ENCODE data around the gene NFATC1.

The NFATC1 gene

GRCh38 chr18:79424880-79425568 is 29.3 kb downstream of the NFATC1 start:
- DNase-seq, result no peak

- no peak for DNase-seq
Measured at GRCh38 chr18:79425569-79425886, 29.8 kb downstream of the NFATC1 start.

- DNase-seq, result no peak
Measured at GRCh38 chr18:79426376-79427300, 30.9 kb downstream of the NFATC1 start.

- DNase-seq, result no peak
Measured at GRCh38 chr18:79427368-79428225, 31.9 kb downstream of the NFATC1 start.

- DNase-seq, result no peak
Measured at GRCh38 chr18:79428287-79428686, 32.6 kb downstream of the NFATC1 start.

- no peak for DNase-seq
Measured at GRCh38 chr18:79429381-79429780, 33.7 kb downstream of the NFATC1 start.

- no peak for DNase-seq
Measured at GRCh38 chr18:79429785-79430281, 34.1 kb downstream of the NFATC1 start.

GRCh38 chr18:79432376-79433120 is 36.8 kb downstream of the NFATC1 start:
- DNase-seq, result no peak

GRCh38 chr18:79433431-79433830 is 37.7 kb downstream of the NFATC1 start:
- DNase-seq, result no peak

- DNase-seq, result no peak
Measured at GRCh38 chr18:79434607-79435401, 39.1 kb downstream of the NFATC1 start.

- no peak for DNase-seq
Measured at GRCh38 chr18:79436556-79437275, 41.0 kb downstream of the NFATC1 start.

GRCh38 chr18:79438089-79438897 is 42.6 kb downstream of the NFATC1 start:
- no peak for DNase-seq

GRCh38 chr18:79438898-79439627 is 43.3 kb downstream of the NFATC1 start:
- no peak for DNase-seq

GRCh38 chr18:79439628-79440023 is 43.9 kb downstream of the NFATC1 start:
- DNase-seq, result no peak

- DNase-seq, result no peak
Measured at GRCh38 chr18:79440316-79441110, 44.8 kb downstream of the NFATC1 start.

GRCh38 chr18:79441420-79441819 is 45.7 kb downstream of the NFATC1 start:
- no peak for DNase-seq

- DNase-seq, result no peak
Measured at GRCh38 chr18:79442508-79443221, 46.9 kb downstream of the NFATC1 start.

- no peak for DNase-seq
Measured at GRCh38 chr18:79445221-79445620, 49.5 kb downstream of the NFATC1 start.

Data from GDM1 (cell line).